Measurements from ENCODE around the gene CHST15.

The CHST15 gene

GRCh38 chr10:124029559-124029958 is 63.8 kb downstream of the CHST15 start:
- DNase-seq (ENCODE audit: low read depth in 2 of 2), result no peak

GRCh38 chr10:124028700-124029480 is 64.5 kb downstream of the CHST15 start:
- DNase-seq (ENCODE audit: low read depth in 2 of 2), result no peak

GRCh38 chr10:124027651-124028050 is 65.7 kb downstream of the CHST15 start:
- DNase-seq (ENCODE audit: low read depth in 2 of 2), result no peak

GRCh38 chr10:124027031-124027611 is 66.3 kb downstream of the CHST15 start:
- DNase-seq (ENCODE audit: low read depth in 2 of 2), result no peak

- DNase-seq (ENCODE audit: low read depth in 2 of 2), result no peak
Measured at GRCh38 chr10:124026589-124026939, 66.8 kb downstream of the CHST15 start.

GRCh38 chr10:124025660-124026588 is 67.5 kb downstream of the CHST15 start:
- no peak for DNase-seq (ENCODE audit: low read depth in 2 of 2)

GRCh38 chr10:124025152-124025551 is 68.2 kb downstream of the CHST15 start:
- DNase-seq (ENCODE audit: low read depth in 2 of 2), result no peak

GRCh38 chr10:124022066-124022465 is 71.3 kb downstream of the CHST15 start:
- DNase-seq (ENCODE audit: low read depth in 2 of 2), result no peak

- no peak for DNase-seq (ENCODE audit: low read depth in 2 of 2)
Measured at GRCh38 chr10:124020981-124021815, 72.2 kb downstream of the CHST15 start.

GRCh38 chr10:124019886-124020797 is 73.3 kb downstream of the CHST15 start:
- no peak for DNase-seq (ENCODE audit: low read depth in 2 of 2)

GRCh38 chr10:124018886-124019525 is 74.4 kb downstream of the CHST15 start:
- no peak for DNase-seq (ENCODE audit: low read depth in 2 of 2)

GRCh38 chr10:124017729-124018128 is 75.7 kb downstream of the CHST15 start:
- no peak for DNase-seq (ENCODE audit: low read depth in 2 of 2)

GRCh38 chr10:124016804-124017375 is 76.5 kb downstream of the CHST15 start:
- DNase-seq (ENCODE audit: low read depth in 2 of 2), result no peak

- no peak for DNase-seq (ENCODE audit: low read depth in 2 of 2)
Measured at GRCh38 chr10:124015991-124016390, 77.4 kb downstream of the CHST15 start.

- DNase-seq (ENCODE audit: low read depth in 2 of 2), result no peak
Measured at GRCh38 chr10:124014416-124015154, 78.8 kb downstream of the CHST15 start.

GRCh38 chr10:124013916-124014315 is 79.5 kb downstream of the CHST15 start:
- no peak for DNase-seq (ENCODE audit: low read depth in 2 of 2)

GRCh38 chr10:124012991-124013390 is 80.4 kb downstream of the CHST15 start:
- no peak for DNase-seq (ENCODE audit: low read depth in 2 of 2)

GRCh38 chr10:124012583-124012982 is 80.8 kb downstream of the CHST15 start:
- no peak for DNase-seq (ENCODE audit: low read depth in 2 of 2)

- DNase-seq (ENCODE audit: low read depth in 2 of 2), result no peak
Measured at GRCh38 chr10:124012066-124012465, 81.3 kb downstream of the CHST15 start.
